GM12878 (cell line): ENCODE measurements around the gene C11orf58. TPM values are rescaled to one million over a fixed set of nuclear protein-coding genes. Genes with fewer than 3 reads are reported as not detected.

Experiments
- ATAC-seq: fragments of 200-7000 bp; cut with Tn5 transposase; 3 replicates; pipeline ENCODE4 v1.9.1; 2020; ENCODE audit warnings: mild to moderate bottlenecking, moderate library complexity
- BruUV-seq: library from RNA; stranded (reverse); fragments of 400-500 nt; replicated peaks from 2 replicates; lab custom pipeline; 2021; lab: Mats Ljungman, UMichigan
- CTCF ChIA-PET: fragments of 300-600 bp; sonication (Branson Sonifier 250); formaldehyde crosslinking; extraction: SDS; loops from one replicate; lab custom pipeline; 2021; ENCODE audit warnings: inconsistent platforms; lab: Yijun Ruan, JAX
- POLR2A ChIA-PET: fragments of 350-600 bp; formaldehyde crosslinking; extraction: SDS; loops from one replicate; lab custom pipeline; 2021; ENCODE audit warnings: inconsistent platforms; lab: Charles Lee
- RAD21 ChIA-PET: fragments of 300-600 bp; sonication (Branson Sonifier 250); formaldehyde crosslinking; loops from one replicate; lab custom pipeline; 2023; ENCODE audit warnings: antibody characterized with exemption; ENCODE audit not compliant: unreplicated experiment; lab: Charles Lee
- SMC1A ChIA-PET: fragments of 300-600 bp; sonication (Branson Sonifier 250); formaldehyde crosslinking; loops from one replicate; lab custom pipeline; 2023; ENCODE audit not compliant: unreplicated experiment, uncharacterized antibody; lab: Charles Lee
- DNase-seq: peaks from one replicate; pipeline ENCODE4 v3.0.0-alpha.2; 2011; ENCODE audit warnings: low read depth, low spot score
- FAIRE-seq: peaks from 3 replicates; lab custom pipeline; 2011; peaks lifted over from hg19 to GRCh38; lab: Jason Lieb, UNC
- H2AFZ ChIP-seq: 2 replicates; pipeline ENCODE4 v1.6.0; 2011; ENCODE audit warnings: low read depth, low read length, control low read depth; ENCODE audit not compliant: control insufficient read depth
- H3K27ac ChIP-seq: 2 replicates; pipeline ENCODE4 v1.5.1; 2011; ENCODE audit warnings: control low read depth; ENCODE audit not compliant: control insufficient read depth, insufficient read depth
- H3K27me3 ChIP-seq, 2 experiments: replicated peaks in 1 of 2; 2 replicates each; pipeline versions ENCODE4 v1.6.0 to v1.6.1; 2011; ENCODE audit warnings: low read length in 1 of 2; ENCODE audit not compliant: control insufficient read depth in 2 of 2, insufficient read depth in 2 of 2
- H3K36me3 ChIP-seq, 2 experiments: 2 replicates each; pipeline ENCODE4 v1.5.1; 2011; ENCODE audit warnings: low read length in 1 of 2; ENCODE audit not compliant: control insufficient read depth in 2 of 2, insufficient read depth in 2 of 2
- H3K4me1 ChIP-seq: 2 replicates; pipeline ENCODE4 v1.6.1; 2011; ENCODE audit warnings: mild to moderate bottlenecking, low read length, moderate library complexity, mixed read lengths; ENCODE audit not compliant: control insufficient read depth, insufficient read depth
- H3K4me2 ChIP-seq: 2 replicates; pipeline ENCODE4 v1.6.0; 2011; ENCODE audit warnings: control low read depth; ENCODE audit not compliant: control insufficient read depth, insufficient read depth
- H3K4me3 ChIP-seq: fragments of 200-600 bp; sonication (generic); 2 replicates; pipeline ENCODE4 v1.5.1; 2016
- H3K79me2 ChIP-seq: 2 replicates; pipeline ENCODE4 v1.6.0; 2011; ENCODE audit warnings: low read length; ENCODE audit not compliant: control insufficient read depth, insufficient read depth
- H3K9ac ChIP-seq: 2 replicates; pipeline ENCODE4 v1.8.0; 2011; ENCODE audit warnings: low read length, control low read depth, mixed read lengths; ENCODE audit not compliant: control insufficient read depth, insufficient read depth
- H3K9me3 ChIP-seq: replicated peaks from 3 replicates; pipeline ENCODE4 v1.5.1; 2011; ENCODE audit warnings: mild to moderate bottlenecking, low read length; ENCODE audit not compliant: control insufficient read depth, insufficient read depth
- H4K20me1 ChIP-seq: 2 replicates; pipeline ENCODE4 v1.6.0; 2011; ENCODE audit not compliant: control insufficient read depth, insufficient read depth
- ATF7 ChIP-seq: fragments of 450-650 bp; IDR thresholded peaks from 2 replicates; pipeline ENCODE4 v1.6.1; 2016; ENCODE audit warnings: low read depth, mild to moderate bottlenecking
- ESRRA ChIP-seq: IDR thresholded peaks from 2 replicates; pipeline ENCODE4 v1.6.1; 2012; ENCODE audit warnings: mild to moderate bottlenecking, low read length, improper control_type of control experiment
- EZH2 ChIP-seq: IDR thresholded peaks from 2 replicates; pipeline ENCODE4 v1.6.1; 2012; ENCODE audit warnings: low read depth, mild to moderate bottlenecking, control low read depth, inconsistent platforms, low read length, borderline replicate concordance; ENCODE audit not compliant: control insufficient read depth
- HDAC2 ChIP-seq: fragments of 200-600 bp; sonication (generic); IDR thresholded peaks from 2 replicates; pipeline ENCODE4 v1.6.1; 2017
- MTA3 ChIP-seq: IDR thresholded peaks from 2 replicates; pipeline ENCODE4 v1.6.1; 2012; ENCODE audit warnings: low read length, inconsistent platforms, borderline replicate concordance
- NFYB ChIP-seq: IDR thresholded peaks from 2 replicates; pipeline ENCODE4 v1.6.1; 2011; ENCODE audit warnings: low read depth, mild to moderate bottlenecking, low read length, improper control_type of control experiment, moderate library complexity; ENCODE audit not compliant: insufficient read depth
- SMAD5 ChIP-seq: IDR thresholded peaks from 2 replicates; pipeline ENCODE4 v1.6.1; 2016; ENCODE audit warnings: antibody characterized with exemption, low read depth
- WGBS: methylation state at CpG from one replicate; pipeline ENCODE4 v1.1.6; 2016; ENCODE audit warnings: low lambda C conversion rate; ENCODE audit not compliant: insufficient replicate concordance, insufficient coverage; ENCODE audit errors: missing lambda C conversion rate; 5-methylcytosine and 5-hydroxymethylcytosine counted together
- in situ Hi-C: fragments of 300-500 bp; cut with MboI; formaldehyde crosslinking; loops from 9 replicates; pipeline ENCODE4 v1.14.3; 2018; ENCODE audit warnings: mixed read lengths
- intact Hi-C: fragments of 100-400 bp; cut with micrococcal nuclease; formaldehyde crosslinking; loops from one replicate; pipeline ENCODE4 v1.14.2; 2022; ENCODE audit not compliant: unreplicated experiment
- polyA plus RNA-seq, 11 experiments: library from polyadenylated mRNA; depleted of rRNA in 4 of 11; unstranded in 6 of 11; stranded (reverse) in 5 of 11; fragments of >200 nt; fragmentation: Nextera tagmentation in 4 of 11; fragmentation: Illumina TruSeq in 1 of 11; extraction: Ambion mirVana in 4 of 11; extraction: Trizol in 1 of 11; gene quantifications; 1 replicate in 1 of 11; 2 replicates in 10 of 11; pipeline versions ENCODE4 v1.2.1 to v1.2.3, GENCODE V29; 2011 to 2016; ENCODE audit warnings: inconsistent platforms in 2 of 11, missing spikeins in 2 of 11, low read depth in 1 of 11
- total RNA-seq, 4 experiments: library from RNA; depleted of rRNA in 3 of 4; stranded (reverse); fragments of >200 nt in 3 of 4; fragmentation: Illumina TruSeq in 1 of 4; extraction: Trizol in 1 of 4; gene quantifications; 2 replicates each; pipeline versions ENCODE4 v1.2.1 to v1.2.3, GENCODE V29; 2013 to 2021
- TF ChIP-seq, protein P1 (sequence below): fragments of 150-350 bp; IDR thresholded peaks from 2 replicates; pipeline ENCODE4 v1.6.1; 2016; ENCODE audit warnings: low read depth, low read length
- TF ChIP-seq, protein P2 (sequence below): fragments of 450-650 bp; IDR thresholded peaks from 2 replicates; pipeline ENCODE4 v1.6.1; 2017; ENCODE audit warnings: mild to moderate bottlenecking, low read depth, inconsistent platforms; ENCODE audit not compliant: poor library complexity, severe bottlenecking

The C11orf58 gene
- total and polyA plus RNA-seq, 10 of the 15 experiments (the other 5 are each of a cell fraction or from before 2014, with no cell fraction given): 98.2 to 379 (median 211) TPM

DNA sequence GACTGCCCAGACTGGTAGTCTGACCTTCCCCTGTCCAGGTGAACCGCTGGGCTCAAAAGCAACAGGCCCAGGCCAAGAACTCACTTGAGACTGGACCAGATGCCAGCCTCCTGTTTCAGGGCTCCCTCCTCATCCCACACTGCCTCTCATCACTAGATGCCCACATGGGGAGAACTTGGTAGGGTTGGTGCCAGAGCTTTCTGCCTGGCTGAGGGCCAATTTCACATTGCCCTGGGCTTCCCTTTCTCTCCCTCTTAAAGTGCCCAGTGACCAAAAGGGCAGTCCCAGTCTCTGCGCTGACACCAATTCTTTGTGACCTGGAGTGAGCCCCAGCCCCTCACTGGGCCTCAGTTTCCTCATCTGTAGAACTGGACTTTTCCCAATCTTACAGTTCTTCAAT is 41.7 kb downstream of the C11orf58 start:
- Histone ChIP-seq H4K20me1 (no peaks in the 10 kb centered on the region), H3K79me2 (no peaks in the 10 kb centered on the region), H3K9me3 (no peaks in the 10 kb centered on the region), H3K27ac (no peak overlapping the region), H3K27me3 (no peaks in the 10 kb centered on the region), H3K4me3 (no peak overlapping the region), H2AFZ (no peak overlapping the region), H3K36me3 (no peaks in the 10 kb centered on the region), H3K4me1 (no peaks in the 10 kb centered on the region), H3K9ac (no peak overlapping the region), H3K4me2 (no peak overlapping the region)
- 67% methylated on average over 2 of the region's 2 CpGs for WGBS
- no peak for ATAC-seq
- SMC1A ChIA-PET: no interaction called here
- intact Hi-C loops: loop anchor here (10.0 kb wide), 1 partner anchor 145 kb away; no protein-coding TSS in a partner anchor
- no TSS peak for BruUV-seq
- POLR2A ChIA-PET: interaction anchor here (0.7 kb wide), 1 partner anchor 446 kb away, joined by 3 read pairs; no protein-coding TSS in a partner anchor
- in situ Hi-C loops: no loop called here
- CTCF ChIA-PET: no interaction called here
- no peak for FAIRE-seq
- RAD21 ChIA-PET: no interaction called here
- DNase-seq: no peak
- TF ChIP-seq, protein P1, sequence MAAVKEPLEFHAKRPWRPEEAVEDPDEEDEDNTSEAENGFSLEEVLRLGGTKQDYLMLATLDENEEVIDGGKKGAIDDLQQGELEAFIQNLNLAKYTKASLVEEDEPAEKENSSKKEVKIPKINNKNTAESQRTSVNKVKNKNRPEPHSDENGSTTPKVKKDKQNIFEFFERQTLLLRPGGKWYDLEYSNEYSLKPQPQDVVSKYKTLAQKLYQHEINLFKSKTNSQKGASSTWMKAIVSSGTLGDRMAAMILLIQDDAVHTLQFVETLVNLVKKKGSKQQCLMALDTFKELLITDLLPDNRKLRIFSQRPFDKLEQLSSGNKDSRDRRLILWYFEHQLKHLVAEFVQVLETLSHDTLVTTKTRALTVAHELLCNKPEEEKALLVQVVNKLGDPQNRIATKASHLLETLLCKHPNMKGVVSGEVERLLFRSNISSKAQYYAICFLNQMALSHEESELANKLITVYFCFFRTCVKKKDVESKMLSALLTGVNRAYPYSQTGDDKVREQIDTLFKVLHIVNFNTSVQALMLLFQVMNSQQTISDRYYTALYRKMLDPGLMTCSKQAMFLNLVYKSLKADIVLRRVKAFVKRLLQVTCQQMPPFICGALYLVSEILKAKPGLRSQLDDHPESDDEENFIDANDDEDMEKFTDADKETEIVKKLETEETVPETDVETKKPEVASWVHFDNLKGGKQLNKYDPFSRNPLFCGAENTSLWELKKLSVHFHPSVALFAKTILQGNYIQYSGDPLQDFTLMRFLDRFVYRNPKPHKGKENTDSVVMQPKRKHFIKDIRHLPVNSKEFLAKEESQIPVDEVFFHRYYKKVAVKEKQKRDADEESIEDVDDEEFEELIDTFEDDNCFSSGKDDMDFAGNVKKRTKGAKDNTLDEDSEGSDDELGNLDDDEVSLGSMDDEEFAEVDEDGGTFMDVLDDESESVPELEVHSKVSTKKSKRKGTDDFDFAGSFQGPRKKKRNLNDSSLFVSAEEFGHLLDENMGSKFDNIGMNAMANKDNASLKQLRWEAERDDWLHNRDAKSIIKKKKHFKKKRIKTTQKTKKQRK: no peak
- TF ChIP-seq, protein P2, sequence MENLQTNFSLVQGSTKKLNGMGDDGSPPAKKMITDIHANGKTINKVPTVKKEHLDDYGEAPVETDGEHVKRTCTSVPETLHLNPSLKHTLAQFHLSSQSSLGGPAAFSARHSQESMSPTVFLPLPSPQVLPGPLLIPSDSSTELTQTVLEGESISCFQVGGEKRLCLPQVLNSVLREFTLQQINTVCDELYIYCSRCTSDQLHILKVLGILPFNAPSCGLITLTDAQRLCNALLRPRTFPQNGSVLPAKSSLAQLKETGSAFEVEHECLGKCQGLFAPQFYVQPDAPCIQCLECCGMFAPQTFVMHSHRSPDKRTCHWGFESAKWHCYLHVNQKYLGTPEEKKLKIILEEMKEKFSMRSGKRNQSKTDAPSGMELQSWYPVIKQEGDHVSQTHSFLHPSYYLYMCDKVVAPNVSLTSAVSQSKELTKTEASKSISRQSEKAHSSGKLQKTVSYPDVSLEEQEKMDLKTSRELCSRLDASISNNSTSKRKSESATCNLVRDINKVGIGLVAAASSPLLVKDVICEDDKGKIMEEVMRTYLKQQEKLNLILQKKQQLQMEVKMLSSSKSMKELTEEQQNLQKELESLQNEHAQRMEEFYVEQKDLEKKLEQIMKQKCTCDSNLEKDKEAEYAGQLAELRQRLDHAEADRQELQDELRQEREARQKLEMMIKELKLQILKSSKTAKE: no peak
- TF ChIP-seq EZH2 (no peak), MTA3 (no peak), NFYB (no peak), ESRRA (no peak), ATF7 (no peak), HDAC2 (no peak), SMAD5 (no peak)
